Hepatocyte (in vitro differentiated cells): ENCODE data around the gene HOXD1. TPM values are rescaled to one million over a fixed set of nuclear protein-coding genes. Genes with fewer than 3 reads are reported as not detected.

Experiments
- DNase-seq: peaks from one replicate; pipeline ENCODE4 v3.0.0-alpha.2; 2016; ENCODE audit warnings: low spot score
- H2AFZ ChIP-seq: fragments of 200-600 bp; sonication (generic); 2 replicates; pipeline ENCODE4 v1.6.0; 2016; ENCODE audit warnings: antibody characterized with exemption, mild to moderate bottlenecking
- H3K27ac ChIP-seq: fragments of 200-600 bp; sonication (generic); 2 replicates; pipeline ENCODE4 v1.5.1; 2016; ENCODE audit warnings: mild to moderate bottlenecking
- H3K27me3 ChIP-seq: fragments of 200-600 bp; sonication (generic); 2 replicates; pipeline ENCODE4 v1.6.1; 2016
- H3K36me3 ChIP-seq: fragments of 200-600 bp; sonication (generic); replicated peaks from 2 replicates; pipeline ENCODE4 v1.5.1; 2016; ENCODE audit warnings: low read depth; ENCODE audit not compliant: insufficient read depth
- H3K4me1 ChIP-seq: fragments of 200-600 bp; sonication (generic); 2 replicates; pipeline ENCODE4 v1.5.1; 2016; ENCODE audit warnings: mild to moderate bottlenecking, moderate library complexity; ENCODE audit not compliant: insufficient read depth
- H3K4me2 ChIP-seq: fragments of 200-600 bp; sonication (generic); 2 replicates; pipeline ENCODE4 v1.6.0; 2016
- H3K4me3 ChIP-seq: fragments of 200-600 bp; sonication (generic); 2 replicates; pipeline ENCODE4 v1.5.1; 2016; ENCODE audit warnings: mild to moderate bottlenecking
- H3K79me2 ChIP-seq: fragments of 200-600 bp; sonication (generic); 2 replicates; pipeline ENCODE4 v1.6.0; 2017; ENCODE audit warnings: mild to moderate bottlenecking
- H3K9me2 ChIP-seq: fragments of 200-600 bp; sonication (generic); replicated peaks from 2 replicates; pipeline ENCODE4 v1.6.0; 2017; ENCODE audit warnings: mild to moderate bottlenecking; ENCODE audit not compliant: insufficient read depth
- H3K9me3 ChIP-seq: fragments of 200-600 bp; sonication (generic); 2 replicates; pipeline ENCODE4 v1.5.1; 2016; ENCODE audit warnings: low read depth, mild to moderate bottlenecking
- H4K20me1 ChIP-seq: fragments of 200-600 bp; sonication (generic); 2 replicates; pipeline ENCODE4 v1.6.0; 2016; ENCODE audit warnings: mild to moderate bottlenecking; ENCODE audit not compliant: insufficient read depth, poor library complexity, severe bottlenecking
- EZH2 ChIP-seq: fragments of 200-600 bp; sonication (generic); IDR thresholded peaks from 2 replicates; pipeline ENCODE4 v1.6.1; 2016; ENCODE audit warnings: antibody characterized with exemption, mild to moderate bottlenecking, borderline replicate concordance
- EZH2phosphoT487 ChIP-seq: fragments of 200-600 bp; sonication (generic); IDR thresholded peaks from one replicate; pipeline ENCODE4 v1.6.1; 2018; ENCODE audit warnings: antibody characterized with exemption, mild to moderate bottlenecking, low read depth, moderate library complexity; ENCODE audit not compliant: unreplicated experiment, severe bottlenecking
- WGBS: methylation state at CpG from one replicate; pipeline ENCODE4 v1.1.6; 2016; ENCODE audit warnings: low lambda C conversion rate; ENCODE audit errors: missing lambda C conversion rate; 5-methylcytosine and 5-hydroxymethylcytosine counted together
- polyA plus RNA-seq: library from polyadenylated mRNA; unstranded; fragments of >200 nt; fragmentation: Nextera tagmentation; extraction: Ambion mirVana; gene quantifications from 2 replicates; pipeline ENCODE4 v1.2.1, GENCODE V29; 2016
- total RNA-seq: library from RNA; depleted of rRNA; stranded (reverse); fragments of >200 nt; gene quantifications from 2 replicates; pipeline ENCODE4 v1.2.3, GENCODE V29; 2014
- TF ChIP-seq, protein P1 (sequence below): fragments of 200-600 bp; sonication (generic); IDR thresholded peaks from 2 replicates; pipeline ENCODE4 v1.5.1; 2016; ENCODE audit warnings: antibody characterized with exemption, mild to moderate bottlenecking; ENCODE audit not compliant: poor library complexity

HOXD1 gene
- total and polyA plus RNA-seq, 2 experiments from 2014 or later: not detected

DNA sequence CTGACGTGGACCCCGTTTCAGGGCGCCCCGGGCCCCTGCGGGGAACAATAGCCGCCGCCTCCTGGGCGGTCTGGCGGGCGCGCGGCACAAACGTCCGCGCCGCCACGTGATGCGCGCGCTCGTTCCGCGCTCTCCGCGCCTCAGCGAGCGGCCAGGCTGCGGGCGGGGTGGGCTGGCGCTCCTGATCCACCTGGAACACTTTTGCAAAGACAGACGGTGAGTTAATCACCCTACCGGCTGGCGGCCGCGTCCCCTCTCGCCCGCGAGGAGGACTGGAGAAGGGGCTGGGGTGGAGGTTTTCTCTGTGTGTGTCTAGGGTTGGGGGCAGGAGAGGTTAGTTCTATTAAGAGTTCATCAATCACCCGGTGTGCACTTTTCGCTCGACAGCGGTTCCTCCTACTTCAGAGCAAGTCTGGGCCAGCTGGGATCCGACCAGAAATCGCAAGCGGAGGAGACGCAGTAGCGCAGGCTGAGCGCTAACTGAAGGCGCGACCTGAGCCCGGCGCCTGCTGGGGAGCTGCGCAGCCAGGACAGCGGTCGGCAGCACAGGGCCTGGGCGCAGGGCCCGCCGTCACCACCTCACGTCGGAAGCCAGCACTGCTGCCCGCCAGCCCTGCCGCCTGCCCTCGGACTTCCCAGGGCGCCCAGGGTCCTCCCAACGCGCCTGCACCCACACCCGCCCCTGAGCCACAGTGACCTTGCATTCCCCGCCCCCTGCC lies 10.3 kb upstream of the HOXD1 start:
- no peaks in the 10 kb centered on the region for H3K9me2 ChIP-seq

DNA sequence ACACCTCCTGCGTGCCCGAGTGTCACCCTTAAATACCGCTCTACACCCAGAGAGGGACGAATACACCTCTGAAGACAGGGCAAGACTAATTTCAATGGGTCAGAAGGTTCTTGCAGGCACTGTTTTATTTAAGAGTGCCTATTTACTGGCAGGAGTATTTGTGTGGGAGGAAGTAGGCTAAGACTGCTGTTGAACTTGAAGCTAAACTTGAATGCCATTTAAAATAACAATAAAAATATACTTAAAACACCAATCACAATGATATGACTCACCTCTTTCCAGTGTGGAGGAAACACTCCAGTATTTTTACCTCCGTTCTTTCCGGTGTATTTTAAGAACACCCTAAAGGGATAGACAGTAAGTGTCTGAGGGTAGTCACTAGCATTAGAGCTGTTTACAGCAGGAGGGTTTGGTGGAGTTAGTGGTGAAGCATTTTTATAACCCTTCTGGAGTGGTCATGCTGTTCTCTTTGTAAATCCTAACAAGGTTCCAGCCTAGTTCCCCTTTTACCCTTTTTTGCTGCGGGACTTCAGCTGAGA lies 9.6 kb upstream of the HOXD1 start:
- H3K4me3 ChIP-seq: no peak overlapping the region
- 18% methylated on average over 7 of the region's 7 CpGs for WGBS
- peaks cover 17% of the 10 kb centered on the region for H3K4me1 ChIP-seq
- H3K4me2 ChIP-seq: peak overlapping the region; percentile 87
- no peaks in the 10 kb centered on the region for H3K36me3 ChIP-seq
- no peaks in the 10 kb centered on the region for H4K20me1 ChIP-seq
- no peaks in the 10 kb centered on the region for H3K9me3 ChIP-seq
- H3K79me2 ChIP-seq: no peaks in the 10 kb centered on the region
- H3K27ac ChIP-seq: no peak overlapping the region
- H2AFZ ChIP-seq: peak overlapping the region; percentile 63
- no peak for DNase-seq
- H3K9me2 ChIP-seq: no peaks in the 10 kb centered on the region
- TF ChIP-seq EZH2 (peak; percentile 77), EZH2phosphoT487 (no peak)
- H3K27me3 ChIP-seq: peaks cover 100% of the 10 kb centered on the region

More for the DNA sequence above, 10.3 kb upstream of the HOXD1 start:
- no peak for DNase-seq
- no peaks in the 10 kb centered on the region for H3K79me2 ChIP-seq
- no peak overlapping the region for H3K27ac ChIP-seq
- peak overlapping the region; percentile 63 for H2AFZ ChIP-seq
- TF ChIP-seq EZH2 (peak; percentile 85), EZH2phosphoT487 (no peak)
- TF ChIP-seq, protein P1, sequence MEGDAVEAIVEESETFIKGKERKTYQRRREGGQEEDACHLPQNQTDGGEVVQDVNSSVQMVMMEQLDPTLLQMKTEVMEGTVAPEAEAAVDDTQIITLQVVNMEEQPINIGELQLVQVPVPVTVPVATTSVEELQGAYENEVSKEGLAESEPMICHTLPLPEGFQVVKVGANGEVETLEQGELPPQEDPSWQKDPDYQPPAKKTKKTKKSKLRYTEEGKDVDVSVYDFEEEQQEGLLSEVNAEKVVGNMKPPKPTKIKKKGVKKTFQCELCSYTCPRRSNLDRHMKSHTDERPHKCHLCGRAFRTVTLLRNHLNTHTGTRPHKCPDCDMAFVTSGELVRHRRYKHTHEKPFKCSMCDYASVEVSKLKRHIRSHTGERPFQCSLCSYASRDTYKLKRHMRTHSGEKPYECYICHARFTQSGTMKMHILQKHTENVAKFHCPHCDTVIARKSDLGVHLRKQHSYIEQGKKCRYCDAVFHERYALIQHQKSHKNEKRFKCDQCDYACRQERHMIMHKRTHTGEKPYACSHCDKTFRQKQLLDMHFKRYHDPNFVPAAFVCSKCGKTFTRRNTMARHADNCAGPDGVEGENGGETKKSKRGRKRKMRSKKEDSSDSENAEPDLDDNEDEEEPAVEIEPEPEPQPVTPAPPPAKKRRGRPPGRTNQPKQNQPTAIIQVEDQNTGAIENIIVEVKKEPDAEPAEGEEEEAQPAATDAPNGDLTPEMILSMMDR: no peak
- WGBS: 3% methylated on average over 66 of the region's 68 CpGs
- H3K27me3 ChIP-seq: peaks cover 100% of the 10 kb centered on the region
- H3K4me3 ChIP-seq: peak overlapping the region; percentile 23
- H3K4me1 ChIP-seq: peaks cover 17% of the 10 kb centered on the region
- H3K36me3 ChIP-seq: no peaks in the 10 kb centered on the region
- H3K9me3 ChIP-seq: no peaks in the 10 kb centered on the region
- H4K20me1 ChIP-seq: no peaks in the 10 kb centered on the region
- peak overlapping the region; percentile 87 for H3K4me2 ChIP-seq

- Histone ChIP-seq H3K9me3 (no peaks in the 10 kb centered on the region), H3K4me3 (no peak overlapping the region), H3K9me2 (no peaks in the 10 kb centered on the region), H3K4me1 (peaks cover 8% of the 10 kb centered on the region), H3K79me2 (no peaks in the 10 kb centered on the region), H3K36me3 (no peaks in the 10 kb centered on the region), H3K27me3 (peaks cover 99% of the 10 kb centered on the region), H3K4me2 (no peak overlapping the region), H4K20me1 (no peaks in the 10 kb centered on the region), H3K27ac (no peak overlapping the region), H2AFZ (no peak overlapping the region)
- no peak for DNase-seq
- TF ChIP-seq EZH2phosphoT487 (no peak), EZH2 (no peak)
- TF ChIP-seq, protein P1: no peak
- 67% methylated on average over 3 of the region's 3 CpGs for WGBS
Measured at GRCh38 chr2:176181551-176181950, 6.9 kb upstream of the HOXD1 start.

DNA sequence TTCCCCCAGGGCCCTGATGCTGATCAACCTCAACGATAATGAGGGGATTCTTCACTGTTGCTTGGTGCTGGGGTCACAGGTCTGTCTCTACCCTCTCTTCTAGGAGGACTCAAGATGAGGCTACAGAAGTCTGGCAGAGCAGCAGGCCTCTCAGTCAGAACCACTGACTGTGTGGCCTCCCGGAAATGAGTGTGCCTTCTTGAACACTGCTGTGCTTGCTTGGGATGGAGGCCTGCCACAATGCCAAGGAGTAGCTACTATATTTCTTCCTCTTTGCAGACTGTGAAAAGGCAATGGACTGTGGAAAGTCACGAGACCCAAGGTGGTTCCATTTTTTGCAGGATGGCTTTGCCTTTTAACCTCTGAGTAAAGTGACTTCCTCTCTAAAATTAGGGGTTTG lies 5.8 kb upstream of the HOXD1 start:
- 86% methylated on average over 3 of the region's 3 CpGs for WGBS
- Histone ChIP-seq H3K27me3 (peaks cover 98% of the 10 kb centered on the region), H3K36me3 (no peaks in the 10 kb centered on the region), H3K4me2 (no peak overlapping the region), H4K20me1 (no peaks in the 10 kb centered on the region), H3K9me2 (no peaks in the 10 kb centered on the region), H3K27ac (no peak overlapping the region), H3K4me1 (peaks cover 10% of the 10 kb centered on the region), H3K9me3 (no peaks in the 10 kb centered on the region), H2AFZ (no peak overlapping the region), H3K79me2 (no peaks in the 10 kb centered on the region), H3K4me3 (no peak overlapping the region)
- TF ChIP-seq, protein P1: no peak
- no peak for TF ChIP-seq EZH2phosphoT487
- TF ChIP-seq EZH2: no peak
- DNase-seq: no peak
